ENCODE results near the gene SH3BP5.

- TF ChIP-seq CTCF (IDR thresholded peaks at IDR 0.05) = no peak
- no peak for TF ChIP-seq EZH2 (IDR thresholded peaks at IDR 0.05; ENCODE audit: borderline replicate concordance, insufficient read depth, low read depth, low read length, poor library complexity, severe bottlenecking)
These were observed 34.6 kb downstream of the SH3BP5 start for GRCh38 chr3:15297608-15298350.

All from B cell (primary cell).